RCC 7860 (cell line): ENCODE measurements around the gene CDKL5.

Experiments used
- DNase-seq: peaks from one replicate; pipeline ENCODE4 v3.0.0-alpha.2; 2015; ENCODE audit warnings: low spot score
- FAIRE-seq: peaks from 2 replicates; lab custom pipeline; 2012; peaks lifted over from hg19 to GRCh38; lab: Jason Lieb, UNC

The CDKL5 gene

GRCh38 chrX:18640686-18641085, 215.3 kb downstream of the CDKL5 start:
- FAIRE-seq (no peak), DNase-seq (no peak)

GRCh38 chrX:18643243-18643642, 217.8 kb downstream of the CDKL5 start:
- DNase-seq: no peak
- FAIRE-seq: no peak

GRCh38 chrX:18643853-18644252, 218.4 kb downstream of the CDKL5 start:
- no peak for FAIRE-seq
- DNase-seq: no peak

- no peak for FAIRE-seq
- DNase-seq: no peak
Observed at GRCh38 chrX:18647621-18648020, 222.2 kb downstream of the CDKL5 start.

- no peak for FAIRE-seq
- no peak for DNase-seq
Observed at GRCh38 chrX:18649498-18649951, 224.1 kb downstream of the CDKL5 start.

GRCh38 chrX:18650662-18651061, 225.3 kb downstream of the CDKL5 start:
- DNase-seq: no peak
- FAIRE-seq: no peak

- DNase-seq: no peak
- FAIRE-seq: no peak
Observed at GRCh38 chrX:18652636-18653035, 227.2 kb downstream of the CDKL5 start.

- DNase-seq (no peak), FAIRE-seq (no peak)
Observed at GRCh38 chrX:18654875-18655836, 229.7 kb downstream of the CDKL5 start.

GRCh38 chrX:18661273-18661672, 235.9 kb downstream of the CDKL5 start:
- FAIRE-seq (no peak), DNase-seq (no peak)

- DNase-seq (no peak), FAIRE-seq (no peak)
Observed at GRCh38 chrX:18664947-18665346, 239.5 kb downstream of the CDKL5 start.

GRCh38 chrX:18666614-18667013, 241.2 kb downstream of the CDKL5 start:
- no peak for DNase-seq
- FAIRE-seq: no peak

GRCh38 chrX:18668071-18668835, 242.8 kb downstream of the CDKL5 start:
- DNase-seq: no peak
- no peak for FAIRE-seq

GRCh38 chrX:18672008-18672407, 246.6 kb downstream of the CDKL5 start, which contains the start of gene RS1:
RS1 (minus strand) TSS chrX:18672108; CDS start chrX:18672068, 40 bp downstream.
- FAIRE-seq (no peak), DNase-seq (no peak)

- FAIRE-seq (no peak), DNase-seq (no peak)
Observed at GRCh38 chrX:18674417-18674787, 249.0 kb downstream of the CDKL5 start.

GRCh38 chrX:18674788-18675735, 249.7 kb downstream of the CDKL5 start:
- peak; percentile 66 for DNase-seq
- FAIRE-seq: peak; percentile 70

GRCh38 chrX:18676050-18676449, 250.6 kb downstream of the CDKL5 start:
- DNase-seq: no peak
- FAIRE-seq: no peak

- FAIRE-seq (no peak), DNase-seq (no peak)
Observed at GRCh38 chrX:18676470-18676869, 251.1 kb downstream of the CDKL5 start.

- DNase-seq (no peak), FAIRE-seq (no peak)
Observed at GRCh38 chrX:18677161-18677869, 251.9 kb downstream of the CDKL5 start.

GRCh38 chrX:18681996-18682395, 256.6 kb downstream of the CDKL5 start:
- FAIRE-seq (no peak), DNase-seq (no peak)

- FAIRE-seq: no peak
- DNase-seq: no peak
Observed at GRCh38 chrX:18682979-18683387, 257.6 kb downstream of the CDKL5 start.
